Kidney epithelial cell (primary cell): ENCODE data around the gene SPATA18. TPM values are rescaled to one million over a fixed set of nuclear protein-coding genes. Genes with fewer than 3 reads are reported as not detected.
A peak's percentile ranks its signal among the peaks of the same experiment; 100 is the strongest.

Experiments used
- DNase-seq: peaks from one replicate; pipeline ENCODE4 v3.0.0-alpha.2; 2010; ENCODE audit warnings: low read depth
- H3K27me3 ChIP-seq: 2 replicates; pipeline ENCODE4 v1.6.0; 2011; ENCODE audit warnings: low read length; ENCODE audit not compliant: control insufficient read depth, insufficient read depth
- H3K36me3 ChIP-seq: 2 replicates; pipeline ENCODE4 v1.5.1; 2011; ENCODE audit warnings: low read length; ENCODE audit not compliant: control insufficient read depth, insufficient read depth
- H3K4me3 ChIP-seq: 2 replicates; pipeline ENCODE4 v1.5.1; 2011; ENCODE audit warnings: low read depth, mild to moderate bottlenecking, control low read depth, low read length
- CTCF ChIP-seq: IDR thresholded peaks from 2 replicates; pipeline ENCODE4 v1.5.1; 2011; ENCODE audit warnings: mild to moderate bottlenecking, moderate library complexity, low read length, control low read depth, inconsistent platforms; ENCODE audit not compliant: insufficient read depth, poor library complexity, severe bottlenecking
- total RNA-seq: library from RNA; depleted of rRNA; stranded (reverse); fragments of >200 nt; gene quantifications from 2 replicates; pipeline ENCODE4 v1.2.3, GENCODE V29; 2015

SPATA18 gene
- total RNA-seq, 1 donor from 2014 or later = 10.5 TPM

- Histone ChIP-seq H3K27me3 (no peaks in the 10 kb centered on the region), H3K4me3 (no peak overlapping the region), H3K36me3 (no peaks in the 10 kb centered on the region)
- TF ChIP-seq CTCF = no peak
- DNase-seq = peak; percentile 48
Measured at GRCh38 chr4:52102587-52102986, 51.5 kb downstream of the SPATA18 start.

DNA sequence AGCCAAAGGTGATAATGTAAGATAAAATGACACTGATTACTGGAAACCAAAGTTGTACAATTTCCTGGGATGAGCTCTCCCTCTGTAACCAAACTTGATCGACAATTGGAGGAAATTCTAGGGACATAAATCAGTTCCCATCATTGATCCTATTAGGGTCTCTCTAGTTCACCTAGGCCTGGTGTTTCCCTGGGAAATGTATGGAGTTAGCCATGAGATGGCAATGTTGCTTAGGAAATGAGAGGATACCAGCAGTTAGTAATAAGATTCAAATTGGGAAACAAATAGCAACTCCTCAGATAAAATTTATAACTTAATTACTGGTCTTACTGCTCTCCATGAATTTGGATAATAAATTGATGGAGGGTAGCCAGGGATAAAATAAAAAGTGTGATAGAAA is 52.2 kb downstream of the SPATA18 start:
- Histone ChIP-seq H3K4me3 (no peak overlapping the region), H3K36me3 (no peaks in the 10 kb centered on the region), H3K27me3 (no peaks in the 10 kb centered on the region)
- TF ChIP-seq CTCF = no peak
- no peak for DNase-seq

GRCh38 chr4:52105276-52105675 is 54.2 kb downstream of the SPATA18 start:
- TF ChIP-seq CTCF = no peak
- Histone ChIP-seq H3K36me3 (no peaks in the 10 kb centered on the region), H3K4me3 (no peak overlapping the region), H3K27me3 (no peaks in the 10 kb centered on the region)
- no peak for DNase-seq

DNA sequence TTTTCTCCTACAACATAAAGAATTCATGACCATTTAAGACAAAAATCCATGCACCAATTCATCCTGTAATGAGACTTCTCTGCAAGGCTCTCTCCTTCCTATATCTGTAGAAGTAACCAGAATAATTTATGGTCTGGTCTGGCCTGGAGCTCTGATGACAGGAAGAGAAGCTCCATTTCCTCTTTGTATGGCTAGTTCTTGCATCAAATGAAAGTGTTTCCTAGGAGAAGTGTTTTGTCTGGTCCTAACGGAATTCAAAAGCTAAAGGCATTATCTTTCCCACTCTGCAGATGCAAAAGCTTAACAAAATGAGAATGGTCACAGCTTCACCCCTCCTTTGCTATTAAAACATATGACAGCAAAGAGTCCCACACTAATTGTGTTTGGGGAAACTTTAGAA is 55.1 kb downstream of the SPATA18 start:
- DNase-seq = no peak
- no peak overlapping the region for H3K4me3 ChIP-seq
- no peaks in the 10 kb centered on the region for H3K36me3 ChIP-seq
- H3K27me3 ChIP-seq = no peaks in the 10 kb centered on the region
- TF ChIP-seq CTCF = no peak

DNA sequence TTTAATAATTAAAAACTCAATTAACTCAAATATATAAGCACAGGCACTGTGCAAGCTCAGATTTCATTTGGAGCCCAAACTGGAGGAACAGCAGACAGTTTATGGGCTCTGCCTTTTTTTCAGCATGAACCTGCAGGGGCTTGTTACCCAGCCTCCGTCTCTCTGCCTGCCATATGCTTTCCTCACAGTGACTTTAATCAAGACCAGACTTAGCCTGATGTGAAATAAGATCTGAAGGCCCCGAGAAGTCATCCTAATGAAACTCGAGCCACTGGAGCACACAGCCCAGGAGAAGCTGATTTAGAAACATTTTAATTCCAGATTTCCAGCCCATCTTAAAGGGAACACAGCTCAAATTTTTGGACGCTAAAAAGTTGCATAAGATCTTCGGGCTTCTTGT is 55.6 kb downstream of the SPATA18 start:
- no peak for DNase-seq
- Histone ChIP-seq H3K27me3 (no peaks in the 10 kb centered on the region), H3K4me3 (no peak overlapping the region), H3K36me3 (no peaks in the 10 kb centered on the region)
- no peak for TF ChIP-seq CTCF

DNA sequence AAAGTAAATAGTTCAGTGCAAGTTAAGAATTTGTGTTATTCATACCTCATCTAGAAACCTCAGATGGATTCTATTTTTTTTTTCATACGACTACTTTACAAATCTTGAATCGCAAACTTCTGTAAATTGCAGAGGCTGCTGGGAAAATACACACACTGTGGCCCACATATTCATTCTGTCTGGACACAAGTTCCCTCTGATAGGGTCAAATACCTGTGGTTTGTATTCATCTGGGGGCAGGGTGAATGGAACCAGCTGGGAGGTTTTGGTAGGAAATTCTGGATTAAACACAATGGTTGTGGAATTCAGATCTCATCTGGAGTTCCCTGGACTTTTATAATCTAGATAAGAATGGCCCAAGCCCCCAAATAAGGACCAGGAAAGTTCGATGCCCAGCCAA is 56.2 kb downstream of the SPATA18 start:
- Histone ChIP-seq H3K27me3 (no peaks in the 10 kb centered on the region), H3K36me3 (no peaks in the 10 kb centered on the region), H3K4me3 (no peak overlapping the region)
- DNase-seq = no peak
- no peak for TF ChIP-seq CTCF
